Body of pancreas (tissue), 4 donors: ENCODE data around the gene TFAM. TPM values are rescaled to one million over a fixed set of nuclear protein-coding genes. Genes with fewer than 3 reads are reported as not detected.

ENCODE experiments used
- ATAC-seq: fragments of 150-250 bp; one replicate; pipeline ENCODE4 v1.9.1; 2016
- DNase-seq, 4 donors: peaks; one replicate each; pipeline ENCODE4 v3.0.0-alpha.2; 2019
- H3K27ac ChIP-seq, 4 donors: fragments of 200-600 bp; sonication (generic); 1 replicate in 3 of 4; 2 replicates in 1 of 4; pipeline versions ENCODE4 v1.5.1 to v1.6.1; 2016 to 2019; ENCODE audit warnings: mild to moderate bottlenecking in 1 of 4, mixed read lengths in 1 of 4, moderate library complexity in 1 of 4
- H3K27me3 ChIP-seq, 2 donors: fragments of 200-600 bp; sonication (generic); one replicate each; pipeline ENCODE4 v1.6.0; 2016; ENCODE audit warnings: mild to moderate bottlenecking in 1 of 2
- H3K36me3 ChIP-seq, 2 donors: fragments of 200-600 bp; sonication (generic); replicated peaks in 1 of 2; 2 replicates each; pipeline ENCODE4 v1.5.1; 2016; ENCODE audit warnings: low read depth in 2 of 2; ENCODE audit not compliant: insufficient read depth in 1 of 2
- H3K4me1 ChIP-seq: fragments of 200-600 bp; sonication (generic); one replicate; pipeline ENCODE4 v1.6.0; 2016
- H3K4me3 ChIP-seq, 2 donors: fragments of 200-600 bp; sonication (generic); 1 replicate in 1 of 2; 2 replicates in 1 of 2; pipeline ENCODE4 v1.5.1; 2016 to 2019
- H3K9me3 ChIP-seq, 3 donors: fragments of 200-600 bp; sonication (generic); 1 replicate in 2 of 3; 2 replicates in 1 of 3; pipeline ENCODE4 v1.5.1; 2016
- CTCF ChIP-seq, 7 experiments: fragments of 450-650 bp in 4 of 7; fragments of 200-600 bp in 3 of 7; sonication (generic) in 3 of 7; IDR thresholded peaks; one replicate each; pipeline ENCODE4 v1.5.1; 2016 to 2019; ENCODE audit warnings: antibody characterized with exemption in 7 of 7
- POLR2A ChIP-seq, 3 donors: fragments of 450-650 bp; IDR thresholded peaks; one replicate each; pipeline ENCODE4 v1.6.1; 2016; ENCODE audit warnings: antibody characterized with exemption in 3 of 3, mild to moderate bottlenecking in 2 of 3
- WGBS, 2 donors: methylation state at CpG; one replicate each; pipeline ENCODE4 v1.1.5; 2017; 5-methylcytosine and 5-hydroxymethylcytosine counted together
- intact Hi-C: fragments of 100-400 bp; cut with DNase I; formaldehyde crosslinking; loops from one replicate; pipeline ENCODE4 v1.15.1; 2023
- total RNA-seq, 2 donors: library from RNA; depleted of rRNA; stranded (reverse); fragments of >200 nt; gene quantifications; one replicate each; pipeline ENCODE4 v1.1.0, GENCODE V29; 2016

The TFAM gene
- total RNA-seq, 2 donors from 2014 or later: 2.6 to 10.1 TPM

- Histone ChIP-seq H3K4me3 (no peak overlapping the region), H3K27ac (no peak overlapping the region), H3K36me3 (no peaks in the 10 kb centered on the region), H3K4me1 (no peaks in the 10 kb centered on the region), H3K27me3 (no peaks in the 10 kb centered on the region), H3K9me3 (peaks cover 0 to 10% (median 0%) of the 10 kb centered on the region in 3 donors)
- DNase-seq (no peak), ATAC-seq (no peak)
- intact Hi-C loops: no loop called here
- WGBS, 2 donors: 79 to 83% methylated on average over 5 of the region's 5 CpGs
- TF ChIP-seq POLR2A (IDR thresholded peaks at IDR 0.05) (no peak), CTCF (IDR thresholded peaks at IDR 0.05) (no peak)
These were observed 54.6 kb downstream of the TFAM start for GRCh38 chr10:58439632-58440364.

GRCh38 chr10:58440484-58440883 lies 55.3 kb downstream of the TFAM start:
- Histone ChIP-seq H3K4me3 (no peak overlapping the region), H3K27ac (no peak overlapping the region), H3K27me3 (no peaks in the 10 kb centered on the region), H3K36me3 (no peaks in the 10 kb centered on the region), H3K4me1 (no peaks in the 10 kb centered on the region), H3K9me3 (peaks cover 0 to 10% (median 0%) of the 10 kb centered on the region in 3 donors)
- intact Hi-C loops: no loop called here
- DNase-seq: no peak
- no peak for TF ChIP-seq CTCF (IDR thresholded peaks at IDR 0.05)
- TF ChIP-seq POLR2A (IDR thresholded peaks at IDR 0.05): no peak
- 0% methylated on average over 1 of the region's 1 CpG for WGBS, 2 donors
- ATAC-seq: no peak

- intact Hi-C loops: no loop called here
- WGBS, 2 donors: 56 to 59% methylated on average over 3 of the region's 3 CpGs
- ATAC-seq (no peak), DNase-seq (no peak)
- H3K27me3 ChIP-seq: no peaks in the 10 kb centered on the region
- H3K27ac ChIP-seq: no peak overlapping the region
- no peak overlapping the region for H3K4me3 ChIP-seq
- H3K9me3 ChIP-seq: peaks cover 0 to 10% (median 0%) of the 10 kb centered on the region in 3 donors
- TF ChIP-seq POLR2A (IDR thresholded peaks at IDR 0.05): no peak
- no peak for TF ChIP-seq CTCF (IDR thresholded peaks at IDR 0.05)
- H3K36me3 ChIP-seq: no peaks in the 10 kb centered on the region
- H3K4me1 ChIP-seq: no peaks in the 10 kb centered on the region
These were observed 59.1 kb downstream of the TFAM start for GRCh38 chr10:58444321-58444720.

- DNase-seq: no peak
- H3K27ac ChIP-seq: no peak overlapping the region
- intact Hi-C loops: no loop called here
- H3K36me3 ChIP-seq: no peaks in the 10 kb centered on the region
- H3K4me1 ChIP-seq: no peaks in the 10 kb centered on the region
- 55 to 56% methylated on average over 6 of the region's 6 CpGs for WGBS, 2 donors
- no peak overlapping the region for H3K4me3 ChIP-seq
- no peak for ATAC-seq
- H3K9me3 ChIP-seq: peaks cover 0 to 8% (median 0%) of the 10 kb centered on the region in 3 donors
- H3K27me3 ChIP-seq: no peaks in the 10 kb centered on the region
- TF ChIP-seq CTCF (IDR thresholded peaks at IDR 0.05) (no peak), POLR2A (IDR thresholded peaks at IDR 0.05) (no peak)
These were observed 59.7 kb downstream of the TFAM start for GRCh38 chr10:58444876-58445275.
